HepG2 (cell line): Measurements from ENCODE around the gene KISS1R. TPM values are rescaled to one million over a fixed set of nuclear protein-coding genes. Genes with fewer than 3 reads are reported as not detected.
A peak's percentile ranks its signal among the peaks of the same experiment; 100 is the strongest.

ENCODE experiments used
- AGO2 ChIP-seq: fragments of 200-400 bp; formaldehyde crosslinking; optimal IDR thresholded peaks from 2 replicates; pipeline ENCODE3; 2017; ENCODE audit warnings: mild to moderate bottlenecking, low read depth, low read length, moderate library complexity
- FOXJ3 ChIP-seq: sonication (generic); formaldehyde crosslinking; IDR thresholded peaks from 2 replicates; pipeline ENCODE4 v1.4.0; 2020; ENCODE audit warnings: missing genetic modification reagents, mild to moderate bottlenecking, borderline replicate concordance
- MAF1 ChIP-seq: sonication (generic); formaldehyde crosslinking; IDR thresholded peaks from 2 replicates; pipeline ENCODE4 v1.5.0; 2020; ENCODE audit warnings: missing genetic modification reagents, borderline replicate concordance
- POLR2A ChIP-seq, 2 experiments: IDR thresholded peaks; 2 replicates each; pipeline ENCODE4 v1.6.1; 2011; ENCODE audit warnings: low read depth in 2 of 2, low read length in 2 of 2, mild to moderate bottlenecking in 1 of 2, moderate library complexity in 1 of 2; ENCODE audit not compliant: insufficient read depth in 1 of 2
- PPARG ChIP-seq: conservative IDR thresholded peaks from 2 replicates; pipeline ENCODE4 v1.6.1; 2016; ENCODE audit warnings: missing biosample characterization, missing genetic modification reagents
- ZFX ChIP-seq: sonication (generic); formaldehyde crosslinking; IDR thresholded peaks from 2 replicates; pipeline ENCODE4 v1.4.0; 2020; ENCODE audit warnings: mild to moderate bottlenecking, low read depth, missing genetic modification reagents, moderate library complexity
- ZNF12 ChIP-seq: sonication (generic); formaldehyde crosslinking; IDR thresholded peaks from 2 replicates; pipeline ENCODE4 v1.5.0; 2020; ENCODE audit warnings: missing genetic modification reagents
- ZNF121 ChIP-seq: sonication (generic); formaldehyde crosslinking; IDR thresholded peaks from 2 replicates; pipeline ENCODE4 v1.5.0; 2020; ENCODE audit warnings: mild to moderate bottlenecking, missing genetic modification reagents
- ZNF615 ChIP-seq: sonication (generic); formaldehyde crosslinking; IDR thresholded peaks from 2 replicates; pipeline ENCODE4 v1.5.0; 2020; ENCODE audit warnings: mild to moderate bottlenecking, missing genetic modification reagents, borderline replicate concordance
- ZNF616 ChIP-seq: sonication (generic); formaldehyde crosslinking; IDR thresholded peaks from 2 replicates; pipeline ENCODE4 v1.5.0; 2020; ENCODE audit warnings: low read depth, mild to moderate bottlenecking, missing genetic modification reagents
- ZNF761 ChIP-seq: sonication (generic); formaldehyde crosslinking; conservative IDR thresholded peaks from 2 replicates; pipeline ENCODE4 v1.4.0; 2020; ENCODE audit warnings: mild to moderate bottlenecking, missing genetic modification reagents
- ZNF879 ChIP-seq: sonication (generic); formaldehyde crosslinking; IDR thresholded peaks from 2 replicates; pipeline ENCODE4 v1.8.1; 2023; ENCODE audit warnings: missing genetic modification reagents
- polyA plus RNA-seq, 8 experiments: library from polyadenylated mRNA; depleted of rRNA in 3 of 8; stranded (reverse) in 7 of 8; unstranded in 1 of 8; fragments of >200 nt; fragmentation: Illumina TruSeq in 4 of 8; extraction: Trizol in 4 of 8; gene quantifications; 2 replicates each; pipeline versions ENCODE4 v1.2.1 to v1.2.3, GENCODE V29; 2011 to 2016; ENCODE audit warnings: low read depth in 4 of 8, missing spikeins in 1 of 8, mixed read lengths in 1 of 8; ENCODE audit not compliant: insufficient read depth in 1 of 8
- total RNA-seq, 5 experiments: library from RNA; depleted of rRNA; stranded (reverse); fragments of >200 nt; fragmentation: Illumina TruSeq; extraction: Trizol; gene quantifications; 2 replicates each; pipeline ENCODE4 v1.2.3, GENCODE V29; 2016; ENCODE audit warnings: low read depth in 1 of 5
- TF ChIP-seq, protein P1 (sequence below), 2 experiments: sonication (generic) in 1 of 2; formaldehyde crosslinking in 1 of 2; IDR thresholded peaks; 2 replicates each; pipeline versions ENCODE4 v1.4.0 to v1.6.1; 2018 to 2020; ENCODE audit warnings: missing genetic modification reagents in 2 of 2, borderline replicate concordance in 1 of 2, low read depth in 1 of 2, mild to moderate bottlenecking in 1 of 2, missing biosample characterization in 1 of 2
- TF ChIP-seq, protein P2 (sequence below): sonication (generic); formaldehyde crosslinking; IDR thresholded peaks from 2 replicates; pipeline ENCODE4 v1.4.0; 2020; ENCODE audit warnings: missing genetic modification reagents, borderline replicate concordance
- TF ChIP-seq, protein P3 (sequence below): sonication (generic); formaldehyde crosslinking; IDR thresholded peaks from 2 replicates; pipeline ENCODE4 v1.5.0; 2020; ENCODE audit warnings: missing genetic modification reagents
- TF ChIP-seq, protein P4 (sequence below): sonication (generic); formaldehyde crosslinking; IDR thresholded peaks from 2 replicates; pipeline ENCODE4 v1.4.0; 2020; ENCODE audit warnings: mild to moderate bottlenecking, missing genetic modification reagents
- TF ChIP-seq, protein P5 (sequence below): sonication (generic); formaldehyde crosslinking; conservative IDR thresholded peaks from 2 replicates; pipeline ENCODE4 v1.8.1; 2023; ENCODE audit warnings: missing genetic modification reagents

Gene KISS1R
- total and polyA plus RNA-seq, 2 of the 13 experiments (the other 11 are each of a cell fraction or from before 2014, with no cell fraction given): 1.1 to 10.2 TPM

DNA sequence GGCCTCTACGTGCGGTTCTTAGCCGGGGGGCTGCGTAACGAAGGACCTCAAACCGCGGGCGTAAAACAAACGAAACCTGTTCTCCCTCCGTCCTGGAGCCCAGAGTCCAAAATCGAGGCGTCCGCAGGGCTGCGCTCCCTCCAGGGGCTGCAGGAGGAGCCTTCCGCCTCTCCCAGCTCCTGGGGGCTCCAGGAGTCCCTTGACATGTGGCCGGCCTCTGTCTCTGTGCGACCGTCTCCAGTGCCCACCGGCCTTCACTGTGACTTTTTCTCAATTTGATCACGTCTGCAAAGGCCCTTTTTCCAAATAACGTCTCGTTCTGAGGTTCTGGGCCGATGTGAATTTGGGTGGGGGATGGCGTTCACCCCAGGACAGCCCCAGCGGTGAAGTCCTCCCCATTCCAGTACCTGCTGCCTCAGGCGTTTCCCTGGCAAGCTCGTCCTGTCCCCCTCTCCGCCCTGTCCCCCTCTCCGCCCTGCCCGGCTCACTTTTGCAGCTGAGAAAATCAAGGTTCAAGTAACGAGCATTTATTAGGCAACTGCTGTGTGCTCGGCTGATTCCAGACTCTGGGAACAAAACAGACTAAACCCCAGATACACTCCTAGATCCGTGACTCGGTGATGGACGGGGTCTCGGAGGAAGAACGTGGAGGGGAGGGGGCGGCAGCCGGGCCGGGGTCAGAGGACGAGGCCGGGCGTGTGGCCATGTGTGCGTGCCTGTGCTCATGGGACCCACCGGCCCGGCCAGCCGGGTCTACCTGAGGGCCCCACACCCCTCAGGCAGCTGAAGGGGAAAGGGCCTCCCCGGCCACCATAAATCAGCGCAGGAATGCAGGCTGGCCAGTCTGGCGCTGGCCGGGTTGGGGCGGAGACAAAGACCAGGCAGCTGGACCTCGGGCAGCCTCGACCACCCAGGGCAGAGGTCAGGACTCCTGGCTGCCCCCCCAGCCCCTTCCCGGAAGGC is 39.0 kb downstream of the KISS1R start (continued):
- TF ChIP-seq, protein P1, sequence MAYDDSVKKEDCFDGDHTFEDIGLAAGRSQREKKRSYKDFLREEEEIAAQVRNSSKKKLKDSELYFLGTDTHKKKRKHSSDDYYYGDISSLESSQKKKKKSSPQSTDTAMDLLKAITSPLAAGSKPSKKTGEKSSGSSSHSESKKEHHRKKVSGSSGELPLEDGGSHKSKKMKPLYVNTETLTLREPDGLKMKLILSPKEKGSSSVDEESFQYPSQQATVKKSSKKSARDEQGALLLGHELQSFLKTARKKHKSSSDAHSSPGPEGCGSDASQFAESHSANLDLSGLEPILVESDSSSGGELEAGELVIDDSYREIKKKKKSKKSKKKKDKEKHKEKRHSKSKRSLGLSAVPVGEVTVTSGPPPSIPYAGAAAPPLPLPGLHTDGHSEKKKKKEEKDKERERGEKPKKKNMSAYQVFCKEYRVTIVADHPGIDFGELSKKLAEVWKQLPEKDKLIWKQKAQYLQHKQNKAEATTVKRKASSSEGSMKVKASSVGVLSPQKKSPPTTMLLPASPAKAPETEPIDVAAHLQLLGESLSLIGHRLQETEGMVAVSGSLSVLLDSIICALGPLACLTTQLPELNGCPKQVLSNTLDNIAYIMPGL (CRISPR knock-in tag; IDR thresholded peaks at IDR 0.05; ENCODE audit: borderline replicate concordance in 1 of 2, low read depth in 1 of 2): no peak
- TF ChIP-seq, protein P2, sequence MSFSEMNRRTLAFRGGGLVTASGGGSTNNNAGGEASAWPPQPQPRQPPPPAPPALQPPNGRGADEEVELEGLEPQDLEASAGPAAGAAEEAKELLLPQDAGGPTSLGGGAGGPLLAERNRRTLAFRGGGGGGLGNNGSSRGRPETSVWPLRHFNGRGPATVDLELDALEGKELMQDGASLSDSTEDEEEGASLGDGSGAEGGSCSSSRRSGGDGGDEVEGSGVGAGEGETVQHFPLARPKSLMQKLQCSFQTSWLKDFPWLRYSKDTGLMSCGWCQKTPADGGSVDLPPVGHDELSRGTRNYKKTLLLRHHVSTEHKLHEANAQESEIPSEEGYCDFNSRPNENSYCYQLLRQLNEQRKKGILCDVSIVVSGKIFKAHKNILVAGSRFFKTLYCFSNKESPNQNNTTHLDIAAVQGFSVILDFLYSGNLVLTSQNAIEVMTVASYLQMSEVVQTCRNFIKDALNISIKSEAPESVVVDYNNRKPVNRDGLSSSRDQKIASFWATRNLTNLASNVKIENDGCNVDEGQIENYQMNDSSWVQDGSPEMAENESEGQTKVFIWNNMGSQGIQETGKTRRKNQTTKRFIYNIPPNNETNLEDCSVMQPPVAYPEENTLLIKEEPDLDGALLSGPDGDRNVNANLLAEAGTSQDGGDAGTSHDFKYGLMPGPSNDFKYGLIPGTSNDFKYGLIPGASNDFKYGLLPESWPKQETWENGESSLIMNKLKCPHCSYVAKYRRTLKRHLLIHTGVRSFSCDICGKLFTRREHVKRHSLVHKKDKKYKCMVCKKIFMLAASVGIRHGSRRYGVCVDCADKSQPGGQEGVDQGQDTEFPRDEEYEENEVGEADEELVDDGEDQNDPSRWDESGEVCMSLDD (CRISPR knock-in tag): no peak
- no peak for TF ChIP-seq ZNF12
- TF ChIP-seq, protein P3, sequence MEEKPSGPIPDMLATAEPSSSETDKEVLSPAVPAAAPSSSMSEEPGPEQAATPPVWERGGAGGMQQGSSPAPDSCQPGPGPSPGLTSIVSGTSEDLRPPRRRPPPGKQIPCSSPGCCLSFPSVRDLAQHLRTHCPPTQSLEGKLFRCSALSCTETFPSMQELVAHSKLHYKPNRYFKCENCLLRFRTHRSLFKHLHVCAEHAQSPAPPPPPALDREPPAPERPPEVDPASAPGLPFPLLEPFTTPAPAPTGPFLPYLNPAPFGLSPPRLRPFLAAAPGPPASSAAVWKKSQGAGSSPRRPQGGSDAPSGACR (CRISPR knock-in tag): no peak
- TF ChIP-seq POLR2A (IDR thresholded peaks at IDR 0.05; ENCODE audit: insufficient read depth in 1 of 2, low read depth in 2 of 2, low read length in 2 of 2): peak in 1 of 2 experiments; percentile 35; a peak in 1 of 4 replicates
- no peak for TF ChIP-seq PPARG
- no peak for TF ChIP-seq ZNF615
- no peak for TF ChIP-seq FOXJ3
- TF ChIP-seq ZNF121 (CRISPR knock-in tag): no peak
- peak; percentile 17 for TF ChIP-seq ZFX
- TF ChIP-seq ZNF761 (CRISPR knock-in tag): no peak
- no peak for TF ChIP-seq ZNF879 (CRISPR knock-in tag)
- peak; percentile 75 for TF ChIP-seq AGO2
- no peak for TF ChIP-seq MAF1
- TF ChIP-seq, protein P4, sequence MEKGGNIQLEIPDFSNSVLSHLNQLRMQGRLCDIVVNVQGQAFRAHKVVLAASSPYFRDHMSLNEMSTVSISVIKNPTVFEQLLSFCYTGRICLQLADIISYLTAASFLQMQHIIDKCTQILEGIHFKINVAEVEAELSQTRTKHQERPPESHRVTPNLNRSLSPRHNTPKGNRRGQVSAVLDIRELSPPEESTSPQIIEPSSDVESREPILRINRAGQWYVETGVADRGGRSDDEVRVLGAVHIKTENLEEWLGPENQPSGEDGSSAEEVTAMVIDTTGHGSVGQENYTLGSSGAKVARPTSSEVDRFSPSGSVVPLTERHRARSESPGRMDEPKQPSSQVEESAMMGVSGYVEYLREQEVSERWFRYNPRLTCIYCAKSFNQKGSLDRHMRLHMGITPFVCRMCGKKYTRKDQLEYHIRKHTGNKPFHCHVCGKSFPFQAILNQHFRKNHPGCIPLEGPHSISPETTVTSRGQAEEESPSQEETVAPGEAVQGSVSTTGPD (CRISPR knock-in tag): no peak
- no peak for TF ChIP-seq ZNF616 (CRISPR knock-in tag)
- TF ChIP-seq, protein P5, sequence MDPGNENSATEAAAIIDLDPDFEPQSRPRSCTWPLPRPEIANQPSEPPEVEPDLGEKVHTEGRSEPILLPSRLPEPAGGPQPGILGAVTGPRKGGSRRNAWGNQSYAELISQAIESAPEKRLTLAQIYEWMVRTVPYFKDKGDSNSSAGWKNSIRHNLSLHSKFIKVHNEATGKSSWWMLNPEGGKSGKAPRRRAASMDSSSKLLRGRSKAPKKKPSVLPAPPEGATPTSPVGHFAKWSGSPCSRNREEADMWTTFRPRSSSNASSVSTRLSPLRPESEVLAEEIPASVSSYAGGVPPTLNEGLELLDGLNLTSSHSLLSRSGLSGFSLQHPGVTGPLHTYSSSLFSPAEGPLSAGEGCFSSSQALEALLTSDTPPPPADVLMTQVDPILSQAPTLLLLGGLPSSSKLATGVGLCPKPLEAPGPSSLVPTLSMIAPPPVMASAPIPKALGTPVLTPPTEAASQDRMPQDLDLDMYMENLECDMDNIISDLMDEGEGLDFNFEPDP (CRISPR knock-in tag): no peak
